Measurements from ENCODE around the gene KIT.

Gene KIT

GRCh38 chr4:54714631-54715030 is 56.9 kb downstream of the KIT start:
- Histone ChIP-seq H3F3A (ENCODE audit: insufficient read depth, low read length) (no peaks in the 10 kb centered on the region), H3K9ac (ENCODE audit: low read length) (no peak overlapping the region), H3K36me3 (ENCODE audit: insufficient read depth, low read length) (no peaks in the 10 kb centered on the region), H3K27ac (ENCODE audit: low read depth, low read length, poor library complexity, severe bottlenecking) (no peak overlapping the region), H3K27me3 (ENCODE audit: insufficient read depth, low read length) (peaks cover 4% of the 10 kb centered on the region; the same call in 1 of the 2 replicates), H4K20me1 (ENCODE audit: insufficient read depth, low read length) (no peaks in the 10 kb centered on the region), H3K9me2 (ENCODE audit: low read depth, low read length) (no peaks in the 10 kb centered on the region), H3K9me3 (ENCODE audit: low read length) (no peaks in the 10 kb centered on the region), H3K4me1 (ENCODE audit: insufficient read depth, low read length, severe bottlenecking) (no peaks in the 10 kb centered on the region), H2AFZ (ENCODE audit: low read length) (no peak overlapping the region), H3K79me2 (ENCODE audit: insufficient read depth, low read length) (no peaks in the 10 kb centered on the region), H3K4me2 (ENCODE audit: low read length) (no peak overlapping the region), H3K4me3 (ENCODE audit: low read depth, low read length, poor library complexity, severe bottlenecking) (no peak overlapping the region)
- TF ChIP-seq, protein P1, sequence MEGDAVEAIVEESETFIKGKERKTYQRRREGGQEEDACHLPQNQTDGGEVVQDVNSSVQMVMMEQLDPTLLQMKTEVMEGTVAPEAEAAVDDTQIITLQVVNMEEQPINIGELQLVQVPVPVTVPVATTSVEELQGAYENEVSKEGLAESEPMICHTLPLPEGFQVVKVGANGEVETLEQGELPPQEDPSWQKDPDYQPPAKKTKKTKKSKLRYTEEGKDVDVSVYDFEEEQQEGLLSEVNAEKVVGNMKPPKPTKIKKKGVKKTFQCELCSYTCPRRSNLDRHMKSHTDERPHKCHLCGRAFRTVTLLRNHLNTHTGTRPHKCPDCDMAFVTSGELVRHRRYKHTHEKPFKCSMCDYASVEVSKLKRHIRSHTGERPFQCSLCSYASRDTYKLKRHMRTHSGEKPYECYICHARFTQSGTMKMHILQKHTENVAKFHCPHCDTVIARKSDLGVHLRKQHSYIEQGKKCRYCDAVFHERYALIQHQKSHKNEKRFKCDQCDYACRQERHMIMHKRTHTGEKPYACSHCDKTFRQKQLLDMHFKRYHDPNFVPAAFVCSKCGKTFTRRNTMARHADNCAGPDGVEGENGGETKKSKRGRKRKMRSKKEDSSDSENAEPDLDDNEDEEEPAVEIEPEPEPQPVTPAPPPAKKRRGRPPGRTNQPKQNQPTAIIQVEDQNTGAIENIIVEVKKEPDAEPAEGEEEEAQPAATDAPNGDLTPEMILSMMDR (IDR thresholded peaks at IDR 0.05; ENCODE audit: low read length): no peak
- no peak for TF ChIP-seq EZH2 (IDR thresholded peaks at IDR 0.05; ENCODE audit: borderline replicate concordance, low read length)

GRCh38 chr4:54716478-54717065 is 58.8 kb downstream of the KIT start:
- Histone ChIP-seq H3K4me3 (ENCODE audit: low read depth, low read length, poor library complexity, severe bottlenecking) (no peak overlapping the region), H3F3A (ENCODE audit: insufficient read depth, low read length) (no peaks in the 10 kb centered on the region), H3K36me3 (ENCODE audit: insufficient read depth, low read length) (no peaks in the 10 kb centered on the region), H4K20me1 (ENCODE audit: insufficient read depth, low read length) (no peaks in the 10 kb centered on the region), H3K9me3 (ENCODE audit: low read length) (no peaks in the 10 kb centered on the region), H3K79me2 (ENCODE audit: insufficient read depth, low read length) (no peaks in the 10 kb centered on the region), H3K9me2 (ENCODE audit: low read depth, low read length) (no peaks in the 10 kb centered on the region), H3K27me3 (ENCODE audit: insufficient read depth, low read length) (peaks cover 4% of the 10 kb centered on the region; the same call in 1 of the 2 replicates), H2AFZ (ENCODE audit: low read length) (no peak overlapping the region), H3K9ac (ENCODE audit: low read length) (no peak overlapping the region), H3K27ac (ENCODE audit: low read depth, low read length, poor library complexity, severe bottlenecking) (no peak overlapping the region), H3K4me2 (ENCODE audit: low read length) (no peak overlapping the region), H3K4me1 (ENCODE audit: insufficient read depth, low read length, severe bottlenecking) (no peaks in the 10 kb centered on the region)
- TF ChIP-seq, protein P1 (IDR thresholded peaks at IDR 0.05; ENCODE audit: low read length): no peak
- no peak for TF ChIP-seq EZH2 (IDR thresholded peaks at IDR 0.05; ENCODE audit: borderline replicate concordance, low read length)

- H3K9me3 ChIP-seq (ENCODE audit: low read length): no peaks in the 10 kb centered on the region
- H3K9me2 ChIP-seq (ENCODE audit: low read depth, low read length): no peaks in the 10 kb centered on the region
- H3K36me3 ChIP-seq (ENCODE audit: insufficient read depth, low read length): no peaks in the 10 kb centered on the region
- H3K79me2 ChIP-seq (ENCODE audit: insufficient read depth, low read length): no peaks in the 10 kb centered on the region
- no peaks in the 10 kb centered on the region for H3F3A ChIP-seq (ENCODE audit: insufficient read depth, low read length)
- H3K4me1 ChIP-seq (ENCODE audit: insufficient read depth, low read length, severe bottlenecking): no peaks in the 10 kb centered on the region
- no peak for TF ChIP-seq EZH2 (IDR thresholded peaks at IDR 0.05; ENCODE audit: borderline replicate concordance, low read length)
- TF ChIP-seq, protein P1 (IDR thresholded peaks at IDR 0.05; ENCODE audit: low read length): no peak
- no peak overlapping the region for H3K27ac ChIP-seq (ENCODE audit: low read depth, low read length, poor library complexity, severe bottlenecking)
- no peak overlapping the region for H3K4me3 ChIP-seq (ENCODE audit: low read depth, low read length, poor library complexity, severe bottlenecking)
- H3K9ac ChIP-seq (ENCODE audit: low read length): no peak overlapping the region
- no peak overlapping the region for H3K4me2 ChIP-seq (ENCODE audit: low read length)
- H2AFZ ChIP-seq (ENCODE audit: low read length): no peak overlapping the region
- no peaks in the 10 kb centered on the region for H4K20me1 ChIP-seq (ENCODE audit: insufficient read depth, low read length)
- H3K27me3 ChIP-seq (ENCODE audit: insufficient read depth, low read length): peaks cover 4% of the 10 kb centered on the region; the same call in 1 of the 2 replicates
Measured at GRCh38 chr4:54717694-54718093, 59.9 kb downstream of the KIT start.

Measured in OCI-LY1 (cell line).